ENCODE results near the gene SRXN1. TPM values are rescaled to one million over a fixed set of nuclear protein-coding genes. Genes with fewer than 3 reads are reported as not detected.

The SRXN1 gene
- total RNA-seq, 6 experiments from 2014 or later = 50.0 to 65.4 (median 58.3) TPM

DNA sequence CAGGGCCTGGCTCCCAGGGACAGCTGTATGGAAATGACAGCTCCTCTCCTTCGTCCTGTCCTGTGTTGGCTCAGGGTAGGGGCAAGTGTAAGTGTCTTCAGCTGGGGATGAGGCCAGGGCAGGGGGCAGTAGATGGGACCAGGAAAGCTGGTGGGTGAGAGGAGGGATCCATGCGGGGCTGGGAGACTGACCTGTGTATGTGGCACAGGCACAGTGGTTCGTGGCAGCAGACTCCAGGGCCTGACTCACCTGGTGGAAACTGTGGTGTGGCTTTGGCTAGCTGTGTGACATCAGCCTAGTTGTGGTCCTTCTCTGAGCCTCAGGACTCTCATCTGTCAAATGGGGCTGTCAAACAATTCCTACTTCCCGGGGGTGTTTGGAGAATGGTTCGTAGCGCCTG, 36.3 kb upstream of the SRXN1 start:
- Mint-ChIP-seq H3K36me3 (ENCODE audit: low read depth) (no peaks in the 10 kb centered on the region), H3K4me1 (ENCODE audit: low read depth) (no peaks in the 10 kb centered on the region), H3K27me3 (ENCODE audit: insufficient read depth) (peaks cover 57% of the 10 kb centered on the region), H3K27ac (no peak overlapping the region), H3K9me3 (no peaks in the 10 kb centered on the region), H3K4me3 (no peak overlapping the region)
- DNase-seq = no peak
- no peak for TF ChIP-seq CTCF (IDR thresholded peaks at IDR 0.05)

DNA sequence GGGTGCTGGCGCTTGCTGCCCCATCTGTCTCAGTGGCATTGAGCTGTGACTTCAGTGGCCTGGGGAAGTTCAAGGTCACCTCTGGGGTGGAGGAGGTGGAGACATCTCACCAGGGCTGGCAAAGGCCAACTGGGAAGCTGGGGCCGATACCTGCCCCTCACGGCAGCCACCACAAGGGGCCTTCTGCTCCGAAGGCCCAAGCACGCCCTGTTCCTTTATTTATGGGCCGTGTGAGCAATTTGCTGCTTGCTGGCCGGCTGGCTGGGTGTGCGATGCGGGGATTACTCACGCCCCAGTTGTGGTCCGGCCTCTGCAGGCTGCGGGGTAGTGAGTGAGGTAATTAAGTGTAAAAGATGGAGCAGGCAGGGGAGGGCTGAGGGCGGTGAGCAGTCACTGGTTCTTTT, 35.8 kb upstream of the SRXN1 start:
- H3K27ac Mint-ChIP-seq = no peak overlapping the region

GRCh38 chr20:687468-688203, 34.6 kb upstream of the SRXN1 start:
- Mint-ChIP-seq H3K36me3 (ENCODE audit: low read depth) (no peaks in the 10 kb centered on the region), H3K4me1 (ENCODE audit: low read depth) (no peaks in the 10 kb centered on the region), H3K27me3 (ENCODE audit: insufficient read depth) (peaks cover 50% of the 10 kb centered on the region), H3K27ac (no peak overlapping the region), H3K4me3 (no peak overlapping the region), H3K9me3 (no peaks in the 10 kb centered on the region)
- no peak for TF ChIP-seq CTCF (IDR thresholded peaks at IDR 0.05)
- no peak for DNase-seq

More for the DNA sequence above, 35.8 kb upstream of the SRXN1 start:
- Mint-ChIP-seq H3K36me3 (ENCODE audit: low read depth) (no peaks in the 10 kb centered on the region), H3K9me3 (no peaks in the 10 kb centered on the region), H3K27me3 (ENCODE audit: insufficient read depth) (peaks cover 53% of the 10 kb centered on the region), H3K4me3 (no peak overlapping the region), H3K4me1 (ENCODE audit: low read depth) (no peaks in the 10 kb centered on the region)
- peak; percentile 23 for TF ChIP-seq CTCF (IDR thresholded peaks at IDR 0.05)
- peak; percentile 33 for DNase-seq

DNA sequence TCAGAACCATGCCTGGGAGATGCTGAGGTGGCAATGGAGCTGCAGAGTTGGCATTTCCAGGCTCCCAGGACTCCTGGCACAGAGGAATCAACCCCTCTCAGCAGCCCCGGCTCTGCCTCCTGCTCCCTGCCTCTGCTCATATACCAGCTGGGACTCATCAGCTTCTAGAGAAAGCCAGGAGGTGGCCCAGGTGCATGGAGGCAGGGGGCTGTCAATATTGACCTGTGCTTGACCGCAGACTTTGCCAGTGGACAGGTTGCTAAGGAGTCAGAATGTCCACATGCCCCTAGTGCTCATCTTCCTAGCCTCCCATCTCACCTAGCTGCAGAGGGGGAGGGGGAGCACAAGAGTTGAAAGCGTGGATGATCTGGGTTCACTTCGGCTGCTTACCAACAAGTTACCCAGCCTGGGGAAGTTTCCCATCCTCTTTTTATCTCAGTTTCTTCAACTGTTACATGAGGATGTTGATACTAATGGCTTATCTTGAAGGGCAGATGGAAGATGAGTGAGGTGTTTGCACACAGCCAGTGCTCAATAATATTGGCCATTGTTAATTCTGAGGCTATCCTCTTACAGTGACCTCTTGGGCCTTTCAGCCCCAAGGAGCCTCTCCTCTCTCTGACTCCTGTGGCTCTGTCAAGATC, 31.8 kb upstream of the SRXN1 start:
- TF ChIP-seq CTCF (IDR thresholded peaks at IDR 0.05) = no peak
- H3K4me1 Mint-ChIP-seq (ENCODE audit: low read depth) = no peaks in the 10 kb centered on the region

DNA sequence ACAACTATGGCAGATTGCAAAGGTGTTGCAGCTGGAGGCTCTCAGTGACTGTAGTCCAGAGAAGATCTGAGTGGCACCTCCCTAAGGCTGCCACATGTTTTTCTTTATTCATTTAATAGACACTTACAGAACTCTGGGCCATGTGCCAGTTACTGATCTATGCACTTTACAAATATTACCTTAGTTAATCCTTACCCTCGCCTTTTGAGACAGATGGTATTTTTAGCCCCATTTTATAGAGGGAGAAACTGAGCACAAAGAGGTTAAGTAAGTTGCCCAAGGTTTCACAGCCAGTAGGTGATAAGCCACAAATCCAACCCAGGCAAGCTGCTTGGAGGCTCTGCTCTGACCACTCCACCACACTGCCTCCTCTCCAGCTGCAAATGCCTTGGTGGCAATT, 29.1 kb upstream of the SRXN1 start:
- H3K4me3 Mint-ChIP-seq = no peak overlapping the region
- TF ChIP-seq CTCF (IDR thresholded peaks at IDR 0.05) = no peak
- peaks cover 24% of the 10 kb centered on the region for H3K27me3 Mint-ChIP-seq (ENCODE audit: insufficient read depth)
- H3K4me1 Mint-ChIP-seq (ENCODE audit: low read depth) = no peaks in the 10 kb centered on the region
- DNase-seq = no peak
- H3K9me3 Mint-ChIP-seq = no peaks in the 10 kb centered on the region
- H3K27ac Mint-ChIP-seq = no peak overlapping the region
- H3K36me3 Mint-ChIP-seq (ENCODE audit: low read depth) = no peaks in the 10 kb centered on the region

More for the DNA sequence above, 31.8 kb upstream of the SRXN1 start:
- Mint-ChIP-seq H3K9me3 (no peaks in the 10 kb centered on the region), H3K36me3 (ENCODE audit: low read depth) (no peaks in the 10 kb centered on the region), H3K27me3 (ENCODE audit: insufficient read depth) (peaks cover 42% of the 10 kb centered on the region), H3K27ac (no peak overlapping the region), H3K4me3 (no peak overlapping the region)
- DNase-seq = no peak

Measured in HFFc6 (cell line).